ENCODE results near the gene CCDC85C. TPM values are rescaled to one million over a fixed set of nuclear protein-coding genes. Genes with fewer than 3 reads are reported as not detected.

CCDC85C gene
- total and polyA plus RNA-seq, 10 of the 15 experiments (the other 5 are each of a cell fraction or from before 2014, with no cell fraction given) = 0.03 to 3.6 (median 1.1) TPM

GRCh38 chr14:99519931-99520421 lies 84.0 kb downstream of the CCDC85C start:
- no peaks in the 10 kb centered on the region for H3K4me1 ChIP-seq (ENCODE audit: control insufficient read depth, insufficient read depth, low read length)
- H3K9ac ChIP-seq (ENCODE audit: control insufficient read depth, insufficient read depth, low read length) = no peak overlapping the region
- intact Hi-C loops (cut with micrococcal nuclease; ENCODE audit: unreplicated experiment) (loop anchor here (2.0 kb wide), 1 partner anchor 373 kb away; no protein-coding TSS in a partner anchor), in situ Hi-C loops (cut with MboI) (loop anchor here (5.0 kb wide), 1 partner anchor 102 kb away; no protein-coding TSS in a partner anchor)
- no peak overlapping the region for H3K4me2 ChIP-seq (ENCODE audit: control insufficient read depth, insufficient read depth)
- no peak overlapping the region for H3K27ac ChIP-seq (ENCODE audit: control insufficient read depth, insufficient read depth)
- TF ChIP-seq NRF1 (conservative IDR thresholded peaks at IDR 0.05; ENCODE audit: low read depth, low read length) (no peak), CBFB (IDR thresholded peaks at IDR 0.05; ENCODE audit: low read depth) (no peak), RUNX3 (IDR thresholded peaks at IDR 0.05; ENCODE audit: low read length) (no peak), MEF2A (IDR thresholded peaks at IDR 0.05; ENCODE audit: insufficient read depth, low read depth, low read length) (no peak), RELA (IDR thresholded peaks at IDR 0.05; ENCODE audit: borderline replicate concordance, partially characterized antibody) (no peak), SMAD1 (IDR thresholded peaks at IDR 0.05; ENCODE audit: low read depth, partially characterized antibody) (no peak), RB1 (IDR thresholded peaks at IDR 0.05; ENCODE audit: borderline replicate concordance) (no peak), ASH2L (IDR thresholded peaks at IDR 0.05; ENCODE audit: borderline replicate concordance, low read depth) (no peak), NFYA (IDR thresholded peaks at IDR 0.05; ENCODE audit: borderline replicate concordance, low read depth, low read length) (no peak), ZNF207 (IDR thresholded peaks at IDR 0.05; ENCODE audit: borderline replicate concordance) (no peak), IKZF2 (IDR thresholded peaks at IDR 0.05) (no peak), ZBTB11 (CRISPR knock-in tag; IDR thresholded peaks at IDR 0.05) (no peak), MXI1 (IDR thresholded peaks at IDR 0.05; ENCODE audit: low read depth, low read length) (no peak), POU2F2 (IDR thresholded peaks at IDR 0.05; ENCODE audit: borderline replicate concordance, low read depth, low read length) (no peak), GABPA (IDR thresholded peaks at IDR 0.05; ENCODE audit: low read depth) (no peak), CREM (IDR thresholded peaks at IDR 0.05; ENCODE audit: low read depth) (no peak), TARDBP (IDR thresholded peaks at IDR 0.05; ENCODE audit: borderline replicate concordance) (no peak), SMAD5 (IDR thresholded peaks at IDR 0.05; ENCODE audit: low read depth) (no peak)
- RAD21 ChIA-PET (ENCODE audit: unreplicated experiment) = interaction anchor here (1.1 kb wide), 1 partner anchor 108 kb away, joined by 7 read pairs; no protein-coding TSS in a partner anchor
- no peak for DNase-seq (ENCODE audit: low read depth, low spot score)
- ATAC-seq = no peak
- no peaks in the 10 kb centered on the region for H4K20me1 ChIP-seq (ENCODE audit: control insufficient read depth, insufficient read depth)
- no peak for FAIRE-seq
- H3K27me3 ChIP-seq (replicated peaks in 1 of 2; ENCODE audit: control insufficient read depth in 2 of 2, insufficient read depth in 2 of 2, low read length in 1 of 2) = no peaks in the 10 kb centered on the region
- WGBS (ENCODE audit: insufficient coverage, insufficient replicate concordance, low lambda C conversion rate, missing lambda C conversion rate) = 56% methylated on average over 6 of the region's 6 CpGs
- no peaks in the 10 kb centered on the region for H3K9me3 ChIP-seq (replicated peaks; ENCODE audit: control insufficient read depth, insufficient read depth, low read length)
- SMC1A ChIA-PET (ENCODE audit: uncharacterized antibody, unreplicated experiment) = interaction anchor here (1.2 kb wide), 1 partner anchor 108 kb away, joined by 4 read pairs; no protein-coding TSS in a partner anchor
- no peaks in the 10 kb centered on the region for H3K79me2 ChIP-seq (ENCODE audit: control insufficient read depth, insufficient read depth, low read length)
- no peak overlapping the region for H3K4me3 ChIP-seq
- H2AFZ ChIP-seq (ENCODE audit: control insufficient read depth, low read depth, low read length) = no peak overlapping the region
- no peaks in the 10 kb centered on the region; a peak in 1 of 4 replicates for H3K36me3 ChIP-seq (ENCODE audit: control insufficient read depth in 2 of 2, insufficient read depth in 2 of 2, low read length in 1 of 2)
- POLR2A ChIA-PET = no interaction called here
- no TSS peak for BruUV-seq (replicated peaks)
- CTCF ChIA-PET = interaction anchor here (0.6 to 1.1 kb wide), 3 partner anchors 106 to 110 kb away, joined by 3 to 10 read pairs (median 4); no protein-coding TSS in a partner anchor

Measured in GM12878 (cell line).